Suprapubic skin (tissue), 4 donors: Measurements from ENCODE around the gene C19orf25. TPM values are rescaled to one million over a fixed set of nuclear protein-coding genes. Genes with fewer than 3 reads are reported as not detected.

Source experiments
- DNase-seq, 2 donors: peaks; one replicate each; pipeline ENCODE4 v3.0.0-alpha.2; 2019; ENCODE audit warnings: low spot score in 2 of 2
- H3K27ac ChIP-seq: fragments of 200-600 bp; sonication (generic); one replicate; pipeline ENCODE4 v1.5.1; 2019
- H3K27me3 ChIP-seq: fragments of 200-600 bp; sonication (generic); one replicate; pipeline ENCODE4 v1.5.1; 2019
- H3K36me3 ChIP-seq: fragments of 200-600 bp; sonication (generic); one replicate; pipeline ENCODE4 v1.5.1; 2019
- H3K4me1 ChIP-seq: fragments of 200-600 bp; sonication (generic); one replicate; pipeline ENCODE4 v1.5.1; 2019
- H3K4me3 ChIP-seq: fragments of 200-600 bp; sonication (generic); one replicate; pipeline ENCODE4 v1.5.1; 2019; ENCODE audit warnings: mild to moderate bottlenecking
- H3K9me3 ChIP-seq: fragments of 200-600 bp; sonication (generic); one replicate; pipeline ENCODE4 v1.5.1; 2019
- EP300 ChIP-seq: sonication (generic); formaldehyde crosslinking; IDR thresholded peaks from one replicate; pipeline ENCODE4 v1.6.1; 2017; ENCODE audit warnings: antibody characterized with exemption
- POLR2A ChIP-seq, 2 donors: fragments of 450-650 bp; IDR thresholded peaks; one replicate each; pipeline ENCODE4 v1.6.1; 2017; ENCODE audit warnings: antibody characterized with exemption in 2 of 2, mild to moderate bottlenecking in 2 of 2, moderate library complexity in 2 of 2
- POLR2AphosphoS5 ChIP-seq, 3 donors: sonication (generic); formaldehyde crosslinking; IDR thresholded peaks; one replicate each; pipeline ENCODE4 v1.6.1; 2017; ENCODE audit warnings: antibody characterized with exemption in 3 of 3
- WGBS: methylation state at CpG from one replicate; pipeline ENCODE4 v1.1.5; 2018; 5-methylcytosine and 5-hydroxymethylcytosine counted together
- total RNA-seq, 4 donors: library from RNA; depleted of rRNA; stranded (reverse); fragments of >200 nt; gene quantifications; one replicate each; pipeline ENCODE4 v1.1.0, GENCODE V29; 2016
- TF ChIP-seq, protein P1 (sequence below), 2 donors: fragments of 200-600 bp in 1 of 2; fragments of 450-650 bp in 1 of 2; sonication (generic) in 1 of 2; IDR thresholded peaks; one replicate each; pipeline ENCODE4 v1.5.1; 2016 to 2019; ENCODE audit warnings: antibody characterized with exemption in 2 of 2, mild to moderate bottlenecking in 1 of 2, moderate library complexity in 1 of 2

Gene C19orf25
- total RNA-seq, 4 donors from 2014 or later, result 25.1 to 41.2 (median 36.4) TPM

DNA sequence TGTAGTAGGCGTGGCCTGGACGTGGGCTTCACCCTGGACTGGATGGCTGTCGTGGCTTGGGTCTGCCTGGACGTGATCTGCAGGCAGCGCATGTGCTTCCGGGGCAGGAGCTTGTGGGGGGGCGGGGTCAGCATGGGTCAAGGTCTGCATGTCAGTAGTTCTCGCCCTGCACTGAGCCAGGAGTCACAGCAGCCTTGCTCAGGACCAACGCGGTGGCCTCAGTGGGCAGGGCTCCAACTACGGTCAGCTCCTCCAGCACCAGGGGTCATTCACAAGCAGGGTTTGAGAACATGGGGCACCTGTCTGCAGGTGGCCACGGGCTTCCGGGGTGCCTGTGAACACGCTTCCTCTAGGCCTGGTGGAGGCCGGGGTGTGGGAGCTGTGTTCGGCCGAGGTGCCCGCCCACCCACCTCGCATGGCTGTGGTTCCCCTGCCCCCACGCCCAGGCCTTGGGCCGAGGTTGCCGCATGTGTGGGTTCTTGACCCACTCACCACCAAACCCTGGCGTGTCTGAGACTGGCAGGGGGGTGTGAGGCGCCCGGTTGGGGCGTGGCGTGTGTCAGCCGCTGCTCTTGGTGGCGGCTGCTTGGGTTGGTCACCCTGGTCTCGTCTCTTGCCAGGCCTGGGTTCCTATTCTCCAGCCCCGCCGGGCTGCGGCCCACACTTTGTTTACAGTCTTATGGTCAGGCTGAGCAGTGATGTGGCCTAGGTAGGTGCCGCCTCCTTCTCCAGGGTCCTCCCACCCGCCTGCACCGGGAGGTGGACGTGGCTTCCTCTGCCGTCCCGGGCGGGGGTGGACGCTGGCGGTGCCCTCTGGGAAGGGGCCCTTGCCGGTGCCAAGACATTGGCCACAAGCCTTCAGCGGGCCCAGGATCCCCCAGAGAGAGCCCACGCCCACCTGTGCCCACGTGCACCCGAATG is 45.6 kb downstream of the C19orf25 start:
- Histone ChIP-seq H3K27me3 (no peaks in the 10 kb centered on the region), H3K9me3 (no peaks in the 10 kb centered on the region), H3K36me3 (peaks cover 74% of the 10 kb centered on the region), H3K4me1 (peaks cover 15% of the 10 kb centered on the region), H3K4me3 (no peak overlapping the region), H3K27ac (no peak overlapping the region)
- DNase-seq, result no peak
- WGBS, result no CpG with 5 or more reads among the region's 47 CpGs
- TF ChIP-seq, protein P1, sequence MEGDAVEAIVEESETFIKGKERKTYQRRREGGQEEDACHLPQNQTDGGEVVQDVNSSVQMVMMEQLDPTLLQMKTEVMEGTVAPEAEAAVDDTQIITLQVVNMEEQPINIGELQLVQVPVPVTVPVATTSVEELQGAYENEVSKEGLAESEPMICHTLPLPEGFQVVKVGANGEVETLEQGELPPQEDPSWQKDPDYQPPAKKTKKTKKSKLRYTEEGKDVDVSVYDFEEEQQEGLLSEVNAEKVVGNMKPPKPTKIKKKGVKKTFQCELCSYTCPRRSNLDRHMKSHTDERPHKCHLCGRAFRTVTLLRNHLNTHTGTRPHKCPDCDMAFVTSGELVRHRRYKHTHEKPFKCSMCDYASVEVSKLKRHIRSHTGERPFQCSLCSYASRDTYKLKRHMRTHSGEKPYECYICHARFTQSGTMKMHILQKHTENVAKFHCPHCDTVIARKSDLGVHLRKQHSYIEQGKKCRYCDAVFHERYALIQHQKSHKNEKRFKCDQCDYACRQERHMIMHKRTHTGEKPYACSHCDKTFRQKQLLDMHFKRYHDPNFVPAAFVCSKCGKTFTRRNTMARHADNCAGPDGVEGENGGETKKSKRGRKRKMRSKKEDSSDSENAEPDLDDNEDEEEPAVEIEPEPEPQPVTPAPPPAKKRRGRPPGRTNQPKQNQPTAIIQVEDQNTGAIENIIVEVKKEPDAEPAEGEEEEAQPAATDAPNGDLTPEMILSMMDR (IDR thresholded peaks at IDR 0.05), result no peak
- TF ChIP-seq POLR2A (IDR thresholded peaks at IDR 0.05) (no peak), EP300 (no peak), POLR2AphosphoS5 (IDR thresholded peaks at IDR 0.05) (no peak)

DNA sequence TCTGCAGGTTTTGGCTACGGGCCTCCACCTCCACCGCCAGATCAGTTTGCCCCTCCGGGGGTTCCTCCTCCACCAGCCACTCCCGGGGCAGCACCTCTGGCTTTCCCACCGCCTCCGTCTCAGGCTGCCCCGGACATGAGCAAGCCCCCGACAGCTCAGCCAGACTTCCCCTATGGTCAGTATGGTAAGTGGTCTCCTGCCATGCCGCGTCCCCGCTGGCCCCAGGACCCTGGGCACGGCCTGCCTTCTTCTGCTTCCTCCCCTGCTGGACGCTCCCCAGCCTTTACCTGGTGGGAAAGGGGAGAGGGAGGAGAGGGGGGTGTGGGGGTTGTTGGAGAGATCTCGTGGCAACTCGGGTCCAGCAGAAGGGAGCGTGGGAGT is 46.5 kb downstream of the C19orf25 start:
- peaks cover 9% of the 10 kb centered on the region for H3K4me1 ChIP-seq
- WGBS, result 96% methylated on average over 16 of the region's 16 CpGs
- H3K9me3 ChIP-seq, result no peaks in the 10 kb centered on the region
- peaks cover 81% of the 10 kb centered on the region for H3K36me3 ChIP-seq
- H3K27me3 ChIP-seq, result no peaks in the 10 kb centered on the region
- TF ChIP-seq POLR2AphosphoS5 (IDR thresholded peaks at IDR 0.05), result no peak
- no peak for TF ChIP-seq EP300
- no peak for TF ChIP-seq POLR2A (IDR thresholded peaks at IDR 0.05)
- TF ChIP-seq, protein P1 (IDR thresholded peaks at IDR 0.05), result no peak
- DNase-seq, result no peak
- no peak overlapping the region for H3K4me3 ChIP-seq
- no peak overlapping the region for H3K27ac ChIP-seq

DNA sequence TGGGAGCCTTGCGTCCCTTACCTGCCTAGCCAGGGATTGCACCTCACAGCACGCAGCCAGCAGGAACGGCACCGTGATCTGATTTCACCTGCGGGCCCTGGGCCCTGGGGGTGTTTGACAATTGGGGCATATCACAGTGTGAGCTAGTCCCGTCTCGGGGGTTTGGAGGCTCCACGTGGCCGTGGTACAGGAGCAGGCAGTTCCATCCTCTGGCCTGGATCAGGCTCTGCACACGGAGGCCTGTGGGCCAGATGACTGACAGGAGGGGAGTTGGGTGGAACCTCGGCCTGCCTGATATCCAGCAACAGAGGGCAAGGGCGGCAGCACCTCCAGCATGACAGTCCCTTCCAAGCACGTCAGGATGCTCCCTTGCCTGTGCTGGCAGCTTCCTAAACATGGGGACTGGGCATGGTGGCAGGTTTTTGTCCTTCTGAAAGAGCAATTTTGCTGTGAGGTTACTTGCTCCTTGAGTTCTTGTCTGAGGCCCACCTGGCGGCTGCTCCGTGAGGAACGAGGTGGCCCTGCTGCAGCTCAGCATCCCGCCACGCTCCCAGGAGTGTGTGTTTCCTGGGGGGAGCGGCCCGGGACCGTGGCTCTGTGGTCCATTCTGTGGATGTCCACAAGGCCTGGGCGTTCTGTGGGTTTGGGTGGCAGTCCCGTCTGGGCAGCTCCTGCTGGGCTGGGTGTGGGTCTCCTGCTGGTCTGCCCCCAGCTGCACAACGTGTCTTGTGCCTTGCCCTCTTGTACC is 47.1 kb downstream of the C19orf25 start:
- Histone ChIP-seq H3K27me3 (no peaks in the 10 kb centered on the region), H3K4me1 (peaks cover 7% of the 10 kb centered on the region), H3K9me3 (no peaks in the 10 kb centered on the region), H3K4me3 (no peak overlapping the region), H3K27ac (no peak overlapping the region), H3K36me3 (peaks cover 87% of the 10 kb centered on the region)
- WGBS, result 87% methylated on average over 8 of the region's 24 CpGs
- TF ChIP-seq EP300 (no peak), POLR2AphosphoS5 (IDR thresholded peaks at IDR 0.05) (no peak)
- DNase-seq, result no peak

DNA sequence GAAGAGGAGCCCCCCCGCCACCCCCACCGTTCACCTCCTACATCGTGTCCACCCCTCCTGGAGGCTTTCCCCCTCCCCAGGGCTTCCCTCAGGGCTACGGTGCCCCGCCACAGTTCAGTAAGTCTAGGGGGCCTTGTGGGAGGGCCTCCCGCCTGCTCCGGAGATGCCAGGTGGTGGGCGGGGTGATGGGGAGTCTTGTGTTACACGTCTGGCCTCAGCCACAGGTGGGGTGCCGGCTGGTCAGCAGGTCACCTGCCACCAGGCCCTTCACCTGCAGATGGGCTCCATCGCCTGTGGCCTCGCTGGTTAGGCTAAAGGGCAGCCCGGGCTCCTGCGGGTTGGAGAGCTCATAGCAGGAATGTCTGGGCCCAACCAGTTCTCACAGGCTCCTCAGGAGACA is 48.8 kb downstream of the C19orf25 start:
- no peak overlapping the region for H3K4me3 ChIP-seq
- WGBS, result no CpG with 5 or more reads among the region's 14 CpGs
- TF ChIP-seq EP300 (no peak), POLR2AphosphoS5 (IDR thresholded peaks at IDR 0.05) (no peak), POLR2A (IDR thresholded peaks at IDR 0.05) (no peak)
- no peak for DNase-seq
- H3K9me3 ChIP-seq, result no peaks in the 10 kb centered on the region
- peaks cover 17% of the 10 kb centered on the region for H3K4me1 ChIP-seq
- no peaks in the 10 kb centered on the region for H3K27me3 ChIP-seq
- H3K27ac ChIP-seq, result no peak overlapping the region
- H3K36me3 ChIP-seq, result peaks cover 93% of the 10 kb centered on the region

DNA sequence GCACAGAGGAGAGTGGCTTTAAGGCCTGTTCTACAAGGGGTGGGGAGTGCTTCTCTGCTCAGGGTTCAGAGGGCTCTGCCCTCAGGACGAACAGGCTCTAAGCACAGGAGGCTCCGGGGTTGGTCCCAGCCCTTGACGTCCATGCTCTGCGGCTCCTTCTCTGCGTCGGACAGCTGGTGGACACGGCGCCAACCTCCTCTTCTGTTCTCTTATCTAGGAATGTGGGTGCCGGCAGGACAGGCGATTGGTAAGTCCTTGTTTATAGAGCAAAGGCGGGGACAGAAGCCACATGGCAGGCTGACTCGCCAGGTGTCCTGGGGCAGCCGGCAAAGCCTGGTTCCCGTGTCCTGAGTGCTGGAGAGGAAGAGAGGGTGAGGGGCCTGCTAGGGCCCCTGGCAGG is 49.3 kb downstream of the C19orf25 start:
- Histone ChIP-seq H3K4me1 (peaks cover 20% of the 10 kb centered on the region), H3K27ac (no peak overlapping the region), H3K27me3 (no peaks in the 10 kb centered on the region), H3K9me3 (no peaks in the 10 kb centered on the region), H3K36me3 (peaks cover 89% of the 10 kb centered on the region), H3K4me3 (no peak overlapping the region)
- 80% methylated on average over 9 of the region's 14 CpGs for WGBS
- no peak for DNase-seq
- TF ChIP-seq POLR2AphosphoS5 (IDR thresholded peaks at IDR 0.05) (no peak), POLR2A (IDR thresholded peaks at IDR 0.05) (no peak), EP300 (no peak)
- TF ChIP-seq, protein P1 (IDR thresholded peaks at IDR 0.05), result no peak
